ENCODE results near the gene KRT33B.

DNA sequence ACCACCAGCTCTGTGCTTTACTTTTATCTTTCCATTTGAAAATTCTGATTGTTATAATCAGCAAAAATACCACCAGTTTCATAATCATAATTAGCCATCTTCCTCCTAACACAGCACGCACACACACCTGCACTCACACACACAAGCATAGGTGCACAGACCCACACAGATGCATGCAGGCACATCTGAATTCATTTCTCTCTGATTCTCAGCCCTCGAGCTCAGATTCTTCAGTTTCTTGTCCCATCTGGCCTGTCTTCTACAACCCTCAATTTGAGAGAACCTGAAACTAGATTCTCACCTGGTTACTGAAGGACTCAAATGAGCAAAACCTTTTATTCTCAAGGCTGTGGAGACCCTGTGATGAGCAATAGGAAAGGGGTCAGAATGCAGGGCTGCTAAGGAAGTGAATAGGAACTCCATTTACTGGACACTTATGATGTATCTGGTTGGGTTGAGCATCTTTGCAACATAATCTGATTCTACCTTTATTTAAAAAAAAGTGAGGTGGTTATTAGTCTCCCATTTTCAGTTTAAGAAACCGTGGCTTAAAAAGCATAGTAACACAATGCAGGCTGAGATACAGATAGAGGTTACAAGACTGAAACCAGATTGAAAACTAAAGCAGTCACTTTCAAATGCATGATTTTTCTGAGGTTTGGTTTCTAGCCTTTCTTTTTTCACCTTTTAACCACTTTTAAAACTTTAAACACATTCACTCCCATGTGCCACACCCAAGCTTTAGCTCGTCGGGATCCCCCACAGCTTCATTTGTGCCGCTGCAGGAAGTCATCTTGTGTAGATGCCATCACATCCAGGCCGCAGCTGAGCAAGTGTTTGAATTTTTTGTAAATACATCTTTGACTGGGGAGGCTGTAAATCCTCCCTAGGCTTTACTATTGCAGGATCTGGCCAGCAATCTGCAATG, 28.4 kb downstream of the KRT33B start:
- TF ChIP-seq, protein P1, sequence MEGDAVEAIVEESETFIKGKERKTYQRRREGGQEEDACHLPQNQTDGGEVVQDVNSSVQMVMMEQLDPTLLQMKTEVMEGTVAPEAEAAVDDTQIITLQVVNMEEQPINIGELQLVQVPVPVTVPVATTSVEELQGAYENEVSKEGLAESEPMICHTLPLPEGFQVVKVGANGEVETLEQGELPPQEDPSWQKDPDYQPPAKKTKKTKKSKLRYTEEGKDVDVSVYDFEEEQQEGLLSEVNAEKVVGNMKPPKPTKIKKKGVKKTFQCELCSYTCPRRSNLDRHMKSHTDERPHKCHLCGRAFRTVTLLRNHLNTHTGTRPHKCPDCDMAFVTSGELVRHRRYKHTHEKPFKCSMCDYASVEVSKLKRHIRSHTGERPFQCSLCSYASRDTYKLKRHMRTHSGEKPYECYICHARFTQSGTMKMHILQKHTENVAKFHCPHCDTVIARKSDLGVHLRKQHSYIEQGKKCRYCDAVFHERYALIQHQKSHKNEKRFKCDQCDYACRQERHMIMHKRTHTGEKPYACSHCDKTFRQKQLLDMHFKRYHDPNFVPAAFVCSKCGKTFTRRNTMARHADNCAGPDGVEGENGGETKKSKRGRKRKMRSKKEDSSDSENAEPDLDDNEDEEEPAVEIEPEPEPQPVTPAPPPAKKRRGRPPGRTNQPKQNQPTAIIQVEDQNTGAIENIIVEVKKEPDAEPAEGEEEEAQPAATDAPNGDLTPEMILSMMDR (conservative IDR thresholded peaks at IDR 0.05 in 1 of 2, IDR thresholded peaks at IDR 0.05 in 1 of 2; ENCODE audit: extremely low read depth in 1 of 2, insufficient read depth in 1 of 2, low read depth in 1 of 2, low read length in 2 of 2), result no peak
- no peak for TF ChIP-seq EZH2 (IDR thresholded peaks at IDR 0.05; ENCODE audit: borderline replicate concordance, low read length)
